Activated B cell treated with CpG ODN at 0.5 μM for 24 hours (primary cell): Measurements from ENCODE around the gene FRYL. TPM values are rescaled to one million over a fixed set of nuclear protein-coding genes. Genes with fewer than 3 reads are reported as not detected.
A peak's percentile ranks its signal among the peaks of the same experiment; 100 is the strongest.

ENCODE experiments used
- ATAC-seq: fragments of 200-7000 bp; cut with Tn5 transposase; one replicate; pipeline ENCODE4 v1.10.0; 2021; ENCODE audit warnings: low read depth, mild to moderate bottlenecking, moderate library complexity
- CTCF ChIA-PET: fragments of 350-600 bp; sonication (Branson Sonifier 250); formaldehyde crosslinking; loops from one replicate; lab custom pipeline; 2021; ENCODE audit warnings: antibody characterized with exemption; lab: Charles Lee
- POLR2A ChIA-PET: fragments of 350-600 bp; sonication (Branson Sonifier 250); formaldehyde crosslinking; loops from one replicate; lab custom pipeline; 2021; ENCODE audit warnings: antibody characterized with exemption; lab: Charles Lee
- DNase-seq: peaks from one replicate; pipeline ENCODE4 v3.0.0; 2022
- H3K27ac Mint-ChIP-seq: one replicate; pipeline ENCODE4 v1.8.0; 2020; ENCODE audit warnings: mixed read lengths
- H3K27me3 Mint-ChIP-seq: one replicate; pipeline ENCODE4 v1.8.0; 2021; ENCODE audit warnings: mixed read lengths
- H3K36me3 Mint-ChIP-seq: one replicate; pipeline ENCODE4 v1.8.0; 2021; ENCODE audit warnings: low read depth, mixed read lengths
- H3K4me1 Mint-ChIP-seq: one replicate; pipeline ENCODE4 v1.8.0; 2021; ENCODE audit warnings: mixed read lengths
- H3K4me3 Mint-ChIP-seq: one replicate; pipeline ENCODE4 v1.8.0; 2020; ENCODE audit warnings: mild to moderate bottlenecking, mixed read lengths
- H3K9me3 Mint-ChIP-seq: one replicate; pipeline ENCODE4 v1.8.0; 2020; ENCODE audit warnings: mixed read lengths
- intact Hi-C: fragments of 100-400 bp; cut with micrococcal nuclease; formaldehyde crosslinking; loops from one replicate; pipeline ENCODE4 v1.15.1; 2024
- total RNA-seq: library from RNA; stranded (reverse); gene quantifications from 2 replicates; pipeline ENCODE4 v1.2.3, GENCODE V29; 2022
- TF ChIP-seq, protein P1 (sequence below): fragments of 200-600 bp; IDR thresholded peaks from one replicate; pipeline ENCODE4 v1.8.0; 2022; ENCODE audit warnings: antibody characterized with exemption, mild to moderate bottlenecking

The FRYL gene
- total RNA-seq, 1 donor from 2014 or later, result 91.5 TPM

DNA sequence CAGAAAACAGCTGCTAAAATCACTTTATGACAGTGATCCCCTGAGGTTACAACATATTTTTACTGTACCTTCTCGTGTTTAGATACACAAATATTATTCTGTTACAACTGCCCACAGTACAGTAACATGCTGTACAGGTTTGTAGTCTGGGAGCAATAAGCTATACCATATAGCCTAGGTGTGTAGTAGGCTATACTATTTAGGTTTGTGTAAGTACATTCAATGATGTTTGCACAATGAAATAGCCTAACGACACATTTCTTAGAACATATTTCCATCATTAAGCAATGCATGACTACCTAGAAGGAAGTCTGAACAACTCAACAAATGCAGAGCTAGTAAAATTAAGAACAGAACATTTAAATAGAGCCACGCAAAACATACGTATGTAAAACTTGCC is 177.3 kb downstream of the FRYL start:
- no peak overlapping the region for H3K27ac Mint-ChIP-seq

DNA sequence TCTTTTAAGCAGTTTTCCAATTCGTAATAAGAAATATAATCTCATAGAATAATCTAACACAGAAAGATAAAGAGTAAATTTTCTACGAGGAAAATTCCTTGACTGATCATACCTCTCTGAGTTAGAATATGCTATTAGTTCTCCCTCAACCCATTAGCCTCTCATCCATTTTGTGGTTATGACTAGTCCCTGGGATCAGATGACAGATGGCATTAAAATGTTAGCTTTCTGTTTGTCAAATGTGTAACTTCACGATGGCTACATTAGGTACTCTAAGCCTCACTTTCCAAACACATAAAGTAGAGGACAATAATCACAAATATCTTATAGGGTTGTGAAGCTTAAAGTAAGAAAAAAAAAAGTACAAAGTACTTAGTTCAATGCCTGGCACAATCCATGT is 177.9 kb downstream of the FRYL start:
- CTCF ChIA-PET, result interaction anchor here (1.3 kb wide), 1 partner anchor 24 kb away, joined by 5 read pairs; no protein-coding TSS in a partner anchor
- no peaks in the 10 kb centered on the region for H3K27me3 Mint-ChIP-seq
- H3K9me3 Mint-ChIP-seq, result no peaks in the 10 kb centered on the region
- DNase-seq, result no peak
- no peak overlapping the region for H3K4me3 Mint-ChIP-seq
- H3K4me1 Mint-ChIP-seq, result no peaks in the 10 kb centered on the region
- no peak for ATAC-seq
- H3K36me3 Mint-ChIP-seq, result peaks cover 54% of the 10 kb centered on the region
- TF ChIP-seq, protein P1, sequence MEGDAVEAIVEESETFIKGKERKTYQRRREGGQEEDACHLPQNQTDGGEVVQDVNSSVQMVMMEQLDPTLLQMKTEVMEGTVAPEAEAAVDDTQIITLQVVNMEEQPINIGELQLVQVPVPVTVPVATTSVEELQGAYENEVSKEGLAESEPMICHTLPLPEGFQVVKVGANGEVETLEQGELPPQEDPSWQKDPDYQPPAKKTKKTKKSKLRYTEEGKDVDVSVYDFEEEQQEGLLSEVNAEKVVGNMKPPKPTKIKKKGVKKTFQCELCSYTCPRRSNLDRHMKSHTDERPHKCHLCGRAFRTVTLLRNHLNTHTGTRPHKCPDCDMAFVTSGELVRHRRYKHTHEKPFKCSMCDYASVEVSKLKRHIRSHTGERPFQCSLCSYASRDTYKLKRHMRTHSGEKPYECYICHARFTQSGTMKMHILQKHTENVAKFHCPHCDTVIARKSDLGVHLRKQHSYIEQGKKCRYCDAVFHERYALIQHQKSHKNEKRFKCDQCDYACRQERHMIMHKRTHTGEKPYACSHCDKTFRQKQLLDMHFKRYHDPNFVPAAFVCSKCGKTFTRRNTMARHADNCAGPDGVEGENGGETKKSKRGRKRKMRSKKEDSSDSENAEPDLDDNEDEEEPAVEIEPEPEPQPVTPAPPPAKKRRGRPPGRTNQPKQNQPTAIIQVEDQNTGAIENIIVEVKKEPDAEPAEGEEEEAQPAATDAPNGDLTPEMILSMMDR, result no peak
- intact Hi-C loops, result no loop called here
- POLR2A ChIA-PET, result no interaction called here
- H3K27ac Mint-ChIP-seq, result no peak overlapping the region

More for the DNA sequence above, 177.3 kb downstream of the FRYL start:
- Mint-ChIP-seq H3K36me3 (peaks cover 54% of the 10 kb centered on the region), H3K27me3 (no peaks in the 10 kb centered on the region), H3K4me3 (no peak overlapping the region), H3K4me1 (no peaks in the 10 kb centered on the region), H3K9me3 (no peaks in the 10 kb centered on the region)
- TF ChIP-seq, protein P1, result no peak
- CTCF ChIA-PET, result interaction anchor here (1.3 kb wide), 1 partner anchor 24 kb away, joined by 5 read pairs; no protein-coding TSS in a partner anchor
- POLR2A ChIA-PET, result no interaction called here
- intact Hi-C loops, result no loop called here
- DNase-seq (no peak), ATAC-seq (no peak)

DNA sequence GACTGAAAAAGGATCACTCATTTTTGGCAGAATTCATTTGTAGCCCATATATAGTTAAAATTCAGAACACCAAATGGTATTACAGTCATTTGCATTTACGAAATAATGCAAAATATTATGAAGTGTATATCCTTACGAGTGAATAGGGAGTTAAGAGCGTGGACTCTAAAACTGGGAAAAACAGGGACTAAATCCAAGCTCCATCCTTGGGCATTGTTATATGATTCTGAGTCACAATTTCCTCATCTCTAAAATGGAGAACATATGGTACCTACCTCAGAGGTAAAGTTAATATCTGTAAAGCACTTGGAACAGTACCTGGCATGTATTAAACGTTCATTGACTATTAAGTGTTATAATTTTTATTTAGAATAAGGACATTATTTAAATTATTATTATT is 183.7 kb downstream of the FRYL start:
- no peaks in the 10 kb centered on the region for H3K4me1 Mint-ChIP-seq
- H3K27ac Mint-ChIP-seq, result no peak overlapping the region
- no peaks in the 10 kb centered on the region for H3K27me3 Mint-ChIP-seq
- ChIA-PET CTCF (no interaction called here), POLR2A (no interaction called here)
- peaks cover 53% of the 10 kb centered on the region for H3K36me3 Mint-ChIP-seq
- DNase-seq, result no peak
- ATAC-seq, result no peak
- no peak overlapping the region for H3K4me3 Mint-ChIP-seq
- intact Hi-C loops, result no loop called here
- TF ChIP-seq, protein P1, result no peak
- no peaks in the 10 kb centered on the region for H3K9me3 Mint-ChIP-seq

DNA sequence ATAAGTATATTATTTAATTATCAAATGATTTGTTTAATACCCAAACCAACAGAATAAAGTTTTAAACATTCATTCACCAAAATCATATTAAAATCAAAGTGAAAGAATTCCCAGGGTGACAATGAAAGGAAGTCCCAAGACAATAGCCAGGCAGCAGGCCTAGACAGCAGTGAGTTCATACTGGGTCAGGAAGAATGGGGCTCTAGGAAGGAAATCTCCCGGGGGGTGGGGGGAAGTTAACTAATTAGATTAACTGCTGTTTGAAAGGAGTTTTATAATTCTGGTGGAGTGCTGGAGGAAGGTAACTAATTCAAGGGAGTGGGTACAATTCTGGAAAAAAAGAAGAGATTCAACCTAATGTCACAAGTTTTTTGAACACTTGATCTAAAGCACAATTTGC is 185.9 kb downstream of the FRYL start:
- H3K4me3 Mint-ChIP-seq, result no peak overlapping the region
- DNase-seq, result no peak
- POLR2A ChIA-PET, result no interaction called here
- CTCF ChIA-PET, result no interaction called here
- peaks cover 60% of the 10 kb centered on the region for H3K36me3 Mint-ChIP-seq
- H3K4me1 Mint-ChIP-seq, result no peaks in the 10 kb centered on the region
- H3K27ac Mint-ChIP-seq, result no peak overlapping the region
- ATAC-seq, result no peak
- TF ChIP-seq, protein P1, result no peak
- no peaks in the 10 kb centered on the region for H3K27me3 Mint-ChIP-seq
- H3K9me3 Mint-ChIP-seq, result no peaks in the 10 kb centered on the region
- intact Hi-C loops, result no loop called here

DNA sequence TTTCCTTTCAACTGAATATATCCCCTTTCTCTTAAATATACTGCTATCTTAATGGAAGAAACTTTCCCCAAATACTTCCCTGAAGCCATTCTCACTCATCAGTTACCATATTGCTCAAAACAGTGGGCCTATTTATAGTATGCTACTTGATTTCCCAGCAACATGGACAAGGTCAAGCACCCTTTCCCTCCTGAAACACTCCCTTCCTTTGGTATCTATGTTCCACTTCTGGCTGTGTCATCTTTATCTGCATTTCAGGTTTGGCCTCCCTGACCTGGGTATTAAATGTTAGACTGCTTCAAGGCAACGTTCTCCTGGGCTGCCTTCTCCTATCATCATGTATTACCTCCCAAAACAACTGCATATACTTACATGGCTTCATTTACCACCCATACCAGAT is 188.7 kb downstream of the FRYL start:
- CTCF ChIA-PET, result no interaction called here
- no peaks in the 10 kb centered on the region for H3K27me3 Mint-ChIP-seq
- peak overlapping the region; percentile 2 for H3K27ac Mint-ChIP-seq
- peaks cover 6% of the 10 kb centered on the region for H3K4me1 Mint-ChIP-seq
- POLR2A ChIA-PET, result no interaction called here
- no peak overlapping the region for H3K4me3 Mint-ChIP-seq
- intact Hi-C loops, result no loop called here
- H3K9me3 Mint-ChIP-seq, result no peaks in the 10 kb centered on the region
- H3K36me3 Mint-ChIP-seq, result peaks cover 69% of the 10 kb centered on the region
- DNase-seq (no peak), ATAC-seq (no peak)
- TF ChIP-seq, protein P1, result no peak
